Right lobe of liver (tissue), 4 donors: ENCODE results near the gene TRMT10A.

ENCODE experiments used
- CTCF ChIP-seq, 4 donors: fragments of 200-600 bp in 3 of 4; fragments of 450-650 bp in 1 of 4; IDR thresholded peaks; one replicate each; pipeline versions ENCODE4 v1.5.1 to v1.8.0; 2016 to 2022; ENCODE audit warnings: antibody characterized with exemption in 4 of 4, mild to moderate bottlenecking in 2 of 4
- POLR2A ChIP-seq: fragments of 450-650 bp; IDR thresholded peaks from one replicate; pipeline ENCODE4 v1.6.1; 2017; ENCODE audit warnings: antibody characterized with exemption, mild to moderate bottlenecking
- donor health status: DM: no; HTN: no; CAD: no.
- donor health status: DM: no; HTN: no; CAD: no.
- donor health status: DM: no; HTN: yes; CAD: no.

GRCh38 chr4:99540277-99540939 is 23.4 kb downstream of the TRMT10A start:
- no peak for TF ChIP-seq CTCF (IDR thresholded peaks at IDR 0.05)
- TF ChIP-seq POLR2A: no peak
